ENCODE data around the gene BLID.

DNA sequence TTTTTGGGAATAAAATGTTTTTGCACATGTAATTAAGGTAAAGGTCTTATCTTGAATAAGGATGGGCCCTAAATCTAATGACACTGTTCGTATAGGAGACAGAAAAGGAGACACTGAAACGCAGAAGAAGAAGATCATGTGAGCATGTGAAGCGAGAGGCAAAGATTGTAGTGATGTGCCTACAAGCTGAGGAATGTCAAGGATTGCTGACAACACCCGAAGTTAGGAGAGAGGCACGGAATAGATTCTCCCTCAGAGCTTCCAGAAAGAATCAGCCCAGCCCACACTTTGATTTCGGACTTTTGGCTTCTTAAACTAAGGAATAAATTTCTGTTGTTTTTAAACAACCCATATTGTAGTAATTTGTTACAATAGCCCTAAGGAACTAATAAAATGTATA, 4.1 kb upstream of the BLID start:
- TF ChIP-seq, protein P1, sequence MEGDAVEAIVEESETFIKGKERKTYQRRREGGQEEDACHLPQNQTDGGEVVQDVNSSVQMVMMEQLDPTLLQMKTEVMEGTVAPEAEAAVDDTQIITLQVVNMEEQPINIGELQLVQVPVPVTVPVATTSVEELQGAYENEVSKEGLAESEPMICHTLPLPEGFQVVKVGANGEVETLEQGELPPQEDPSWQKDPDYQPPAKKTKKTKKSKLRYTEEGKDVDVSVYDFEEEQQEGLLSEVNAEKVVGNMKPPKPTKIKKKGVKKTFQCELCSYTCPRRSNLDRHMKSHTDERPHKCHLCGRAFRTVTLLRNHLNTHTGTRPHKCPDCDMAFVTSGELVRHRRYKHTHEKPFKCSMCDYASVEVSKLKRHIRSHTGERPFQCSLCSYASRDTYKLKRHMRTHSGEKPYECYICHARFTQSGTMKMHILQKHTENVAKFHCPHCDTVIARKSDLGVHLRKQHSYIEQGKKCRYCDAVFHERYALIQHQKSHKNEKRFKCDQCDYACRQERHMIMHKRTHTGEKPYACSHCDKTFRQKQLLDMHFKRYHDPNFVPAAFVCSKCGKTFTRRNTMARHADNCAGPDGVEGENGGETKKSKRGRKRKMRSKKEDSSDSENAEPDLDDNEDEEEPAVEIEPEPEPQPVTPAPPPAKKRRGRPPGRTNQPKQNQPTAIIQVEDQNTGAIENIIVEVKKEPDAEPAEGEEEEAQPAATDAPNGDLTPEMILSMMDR (tag by site-specific recombination; IDR thresholded peaks at IDR 0.05), result no peak
- TF ChIP-seq KLF16 (tag by site-specific recombination; IDR thresholded peaks at IDR 0.05) (no peak), ZNF239 (tag by site-specific recombination; IDR thresholded peaks at IDR 0.05) (no peak)
- TF ChIP-seq, protein P2, sequence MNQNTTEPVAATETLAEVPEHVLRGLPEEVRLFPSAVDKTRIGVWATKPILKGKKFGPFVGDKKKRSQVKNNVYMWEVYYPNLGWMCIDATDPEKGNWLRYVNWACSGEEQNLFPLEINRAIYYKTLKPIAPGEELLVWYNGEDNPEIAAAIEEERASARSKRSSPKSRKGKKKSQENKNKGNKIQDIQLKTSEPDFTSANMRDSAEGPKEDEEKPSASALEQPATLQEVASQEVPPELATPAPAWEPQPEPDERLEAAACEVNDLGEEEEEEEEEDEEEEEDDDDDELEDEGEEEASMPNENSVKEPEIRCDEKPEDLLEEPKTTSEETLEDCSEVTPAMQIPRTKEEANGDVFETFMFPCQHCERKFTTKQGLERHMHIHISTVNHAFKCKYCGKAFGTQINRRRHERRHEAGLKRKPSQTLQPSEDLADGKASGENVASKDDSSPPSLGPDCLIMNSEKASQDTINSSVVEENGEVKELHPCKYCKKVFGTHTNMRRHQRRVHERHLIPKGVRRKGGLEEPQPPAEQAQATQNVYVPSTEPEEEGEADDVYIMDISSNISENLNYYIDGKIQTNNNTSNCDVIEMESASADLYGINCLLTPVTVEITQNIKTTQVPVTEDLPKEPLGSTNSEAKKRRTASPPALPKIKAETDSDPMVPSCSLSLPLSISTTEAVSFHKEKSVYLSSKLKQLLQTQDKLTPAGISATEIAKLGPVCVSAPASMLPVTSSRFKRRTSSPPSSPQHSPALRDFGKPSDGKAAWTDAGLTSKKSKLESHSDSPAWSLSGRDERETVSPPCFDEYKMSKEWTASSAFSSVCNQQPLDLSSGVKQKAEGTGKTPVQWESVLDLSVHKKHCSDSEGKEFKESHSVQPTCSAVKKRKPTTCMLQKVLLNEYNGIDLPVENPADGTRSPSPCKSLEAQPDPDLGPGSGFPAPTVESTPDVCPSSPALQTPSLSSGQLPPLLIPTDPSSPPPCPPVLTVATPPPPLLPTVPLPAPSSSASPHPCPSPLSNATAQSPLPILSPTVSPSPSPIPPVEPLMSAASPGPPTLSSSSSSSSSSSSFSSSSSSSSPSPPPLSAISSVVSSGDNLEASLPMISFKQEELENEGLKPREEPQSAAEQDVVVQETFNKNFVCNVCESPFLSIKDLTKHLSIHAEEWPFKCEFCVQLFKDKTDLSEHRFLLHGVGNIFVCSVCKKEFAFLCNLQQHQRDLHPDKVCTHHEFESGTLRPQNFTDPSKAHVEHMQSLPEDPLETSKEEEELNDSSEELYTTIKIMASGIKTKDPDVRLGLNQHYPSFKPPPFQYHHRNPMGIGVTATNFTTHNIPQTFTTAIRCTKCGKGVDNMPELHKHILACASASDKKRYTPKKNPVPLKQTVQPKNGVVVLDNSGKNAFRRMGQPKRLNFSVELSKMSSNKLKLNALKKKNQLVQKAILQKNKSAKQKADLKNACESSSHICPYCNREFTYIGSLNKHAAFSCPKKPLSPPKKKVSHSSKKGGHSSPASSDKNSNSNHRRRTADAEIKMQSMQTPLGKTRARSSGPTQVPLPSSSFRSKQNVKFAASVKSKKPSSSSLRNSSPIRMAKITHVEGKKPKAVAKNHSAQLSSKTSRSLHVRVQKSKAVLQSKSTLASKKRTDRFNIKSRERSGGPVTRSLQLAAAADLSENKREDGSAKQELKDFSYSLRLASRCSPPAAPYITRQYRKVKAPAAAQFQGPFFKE (tag by site-specific recombination; IDR thresholded peaks at IDR 0.05; ENCODE audit: borderline replicate concordance), result no peak
